HG02642 (cell line): Measurements from ENCODE around the gene KNCN.

Experiments used
- ATAC-seq: cut with Tn5 transposase; IDR thresholded peaks from one replicate; pipeline ENCODE4 v1.9.1; 2021; ENCODE audit warnings: mild to moderate bottlenecking; ENCODE audit not compliant: unreplicated experiment, poor library complexity

KNCN gene

DNA sequence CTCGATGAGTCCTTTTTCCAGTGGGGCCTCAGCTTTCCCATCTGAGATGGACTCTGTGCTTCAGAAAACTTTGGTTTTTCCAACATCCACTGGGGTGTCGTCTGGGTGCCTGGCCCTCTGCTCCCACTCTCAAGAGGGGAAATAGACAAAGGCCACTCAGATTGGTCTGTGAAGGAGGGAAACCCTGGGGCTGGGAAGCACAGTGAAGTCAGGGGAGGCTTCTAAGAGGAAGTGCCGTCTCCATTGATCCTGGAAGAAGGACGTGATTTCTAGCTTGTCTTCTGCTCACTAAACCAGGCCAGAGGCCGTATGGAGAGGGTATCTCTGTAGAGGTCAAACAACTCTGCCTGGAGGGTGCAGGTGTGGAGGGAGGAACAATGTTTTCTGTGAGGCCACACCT is 5.2 kb downstream of the KNCN start:
- no peak for ATAC-seq

- ATAC-seq, result no peak
Measured at GRCh38 chr1:46545784-46546183, 5.7 kb downstream of the KNCN start.

DNA sequence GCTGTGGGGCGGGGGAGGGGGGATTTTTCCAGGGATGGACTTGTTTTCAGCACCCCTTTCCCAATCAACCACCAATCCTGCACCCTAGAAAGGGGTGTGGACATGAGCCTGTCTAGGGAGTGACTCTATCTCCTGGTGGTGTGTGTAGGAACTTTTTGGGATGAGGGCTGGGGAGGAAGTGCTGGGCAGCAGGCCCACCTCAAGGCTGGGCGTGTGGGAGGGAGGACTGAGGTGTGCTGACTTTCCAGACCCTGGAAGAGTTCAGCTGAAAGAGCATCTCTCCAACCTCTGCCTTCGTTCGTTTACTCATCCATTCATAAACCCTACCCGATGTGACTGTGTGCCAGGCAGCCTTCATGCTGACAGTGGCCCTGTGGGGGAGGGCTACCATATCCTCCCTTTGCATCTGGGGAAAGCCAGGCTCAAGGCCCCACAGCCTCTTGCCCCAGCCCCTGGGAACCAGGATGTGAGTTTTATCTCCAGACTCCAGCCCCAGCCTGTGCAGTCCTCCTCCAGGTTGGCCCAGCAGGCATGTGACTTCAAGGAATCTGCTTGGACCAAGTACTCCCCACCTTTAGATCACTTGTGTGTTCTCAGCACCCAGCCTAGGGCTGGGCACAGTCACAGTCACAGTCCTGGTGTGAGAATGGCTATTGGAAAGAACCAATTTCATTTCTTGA is 6.7 kb downstream of the KNCN start:
- no peak for ATAC-seq

- no peak for ATAC-seq
Measured at GRCh38 chr1:46543761-46544560, 7.5 kb downstream of the KNCN start.

DNA sequence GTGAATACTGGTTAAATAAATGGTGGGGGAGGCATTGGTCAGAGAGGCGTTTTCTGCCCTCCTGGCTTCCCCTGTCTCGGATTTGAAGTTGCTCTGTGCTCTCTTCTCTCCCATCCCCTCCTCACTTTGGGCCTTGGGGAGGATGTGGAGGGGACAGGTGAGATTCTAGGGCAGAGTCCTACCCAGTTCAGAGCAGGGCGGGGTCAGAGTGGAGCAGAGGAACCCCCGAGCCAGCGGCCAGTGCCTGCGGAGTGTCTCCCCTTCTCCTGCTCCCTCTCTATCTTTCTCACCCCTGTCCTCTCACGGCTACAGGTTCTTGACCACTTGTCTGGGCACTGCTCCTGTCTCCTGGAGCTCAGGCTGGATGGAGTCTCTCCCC is 8.1 kb downstream of the KNCN start:
- ATAC-seq, result no peak

DNA sequence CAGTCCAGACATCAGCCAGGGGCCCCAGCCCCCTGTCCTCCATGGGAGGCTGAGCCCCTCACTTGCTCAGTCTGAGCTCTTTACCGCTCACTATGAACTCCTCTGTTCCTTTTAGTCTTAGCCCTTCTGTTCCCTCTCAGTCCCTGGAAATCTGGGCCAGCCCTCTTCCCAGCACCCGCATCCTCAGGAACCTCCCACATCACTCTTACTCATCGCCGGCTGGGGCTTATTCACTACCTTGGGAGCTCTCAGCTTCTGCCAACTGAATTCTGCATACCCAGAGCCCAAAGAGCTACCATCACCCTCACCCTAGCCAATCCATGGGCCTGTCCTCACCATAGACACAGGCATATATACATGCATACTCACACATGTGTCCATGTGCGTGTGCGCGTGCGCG is 11.5 kb downstream of the KNCN start:
- ATAC-seq, result no peak

DNA sequence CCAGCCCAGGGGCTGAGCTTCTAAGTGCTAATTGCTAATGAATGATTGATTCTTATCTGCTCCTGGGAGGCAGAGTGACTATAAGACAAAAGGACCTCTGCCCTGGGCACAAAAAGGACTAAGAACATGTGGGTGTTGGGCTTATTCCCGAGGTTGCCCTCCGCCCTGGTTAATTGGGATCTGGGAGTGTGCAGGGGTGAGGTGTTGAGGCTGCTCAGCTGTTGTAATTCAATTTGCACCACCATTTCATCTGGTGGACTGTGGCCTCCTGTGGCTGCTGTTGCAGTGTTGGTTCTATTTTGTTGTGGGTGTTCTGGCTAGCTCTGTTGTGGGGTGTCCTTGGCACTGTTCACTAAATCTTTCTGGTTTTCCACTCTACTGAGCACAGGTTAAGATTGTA is 13.3 kb downstream of the KNCN start:
- no peak for ATAC-seq

- no peak for ATAC-seq
Measured at GRCh38 chr1:46537651-46538050, 13.8 kb downstream of the KNCN start.

DNA sequence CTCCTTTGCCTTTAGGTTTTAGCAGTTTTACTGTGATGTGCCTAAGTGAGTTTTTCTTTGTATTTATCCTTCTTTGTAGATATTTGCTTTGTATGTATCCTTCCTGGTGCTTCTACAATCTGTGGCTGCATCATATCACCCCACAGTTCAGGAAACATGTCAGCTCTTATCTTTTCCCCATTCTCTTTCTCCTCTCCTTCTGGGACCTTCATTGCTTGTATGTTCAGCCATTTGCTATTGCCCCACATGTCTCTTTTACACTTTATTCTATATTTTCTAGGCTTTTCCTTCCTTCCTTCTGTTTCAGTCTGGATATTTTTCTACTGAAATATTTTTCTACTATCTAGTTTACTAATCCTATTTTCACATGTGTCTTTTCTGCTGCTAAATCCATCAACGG is 14.9 kb downstream of the KNCN start:
- ATAC-seq, result no peak

- ATAC-seq, result no peak
Measured at GRCh38 chr1:46535063-46535462, 16.4 kb downstream of the KNCN start.

DNA sequence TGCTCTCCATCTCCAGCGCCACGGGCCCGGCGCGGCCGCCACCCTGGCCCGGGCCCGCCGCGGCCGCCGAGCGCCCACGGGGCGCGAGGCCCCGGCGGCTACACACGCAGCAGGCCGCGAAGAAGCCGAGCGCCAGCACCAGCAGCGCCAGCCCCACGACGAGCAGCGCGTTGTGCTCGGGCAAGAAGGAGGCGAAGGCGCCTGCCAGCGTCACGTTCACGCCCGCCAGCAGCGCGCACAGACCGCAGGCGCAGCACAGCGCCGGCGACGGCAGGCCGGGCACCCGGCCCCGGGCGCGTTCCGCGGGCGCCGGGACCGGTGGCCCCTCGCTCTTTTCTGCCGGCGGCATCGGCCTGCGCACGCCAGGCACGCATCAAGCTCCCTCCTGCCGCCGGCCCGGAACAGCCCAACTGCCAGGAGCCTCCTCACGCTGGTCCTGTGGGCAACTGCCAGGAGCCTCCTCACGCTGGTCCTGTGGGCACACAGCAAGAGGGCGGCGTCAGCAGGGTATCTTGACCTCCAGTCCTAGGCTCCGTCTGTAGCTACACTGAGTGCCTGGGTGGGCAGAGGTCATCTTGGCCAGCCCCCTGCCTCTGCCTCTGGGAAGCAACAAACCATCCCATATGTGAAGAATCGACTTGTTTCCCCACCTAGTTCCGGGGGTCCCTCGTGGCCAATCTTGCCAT is 18.1 kb downstream of the KNCN start:
- ATAC-seq, result peak; percentile 29

DNA sequence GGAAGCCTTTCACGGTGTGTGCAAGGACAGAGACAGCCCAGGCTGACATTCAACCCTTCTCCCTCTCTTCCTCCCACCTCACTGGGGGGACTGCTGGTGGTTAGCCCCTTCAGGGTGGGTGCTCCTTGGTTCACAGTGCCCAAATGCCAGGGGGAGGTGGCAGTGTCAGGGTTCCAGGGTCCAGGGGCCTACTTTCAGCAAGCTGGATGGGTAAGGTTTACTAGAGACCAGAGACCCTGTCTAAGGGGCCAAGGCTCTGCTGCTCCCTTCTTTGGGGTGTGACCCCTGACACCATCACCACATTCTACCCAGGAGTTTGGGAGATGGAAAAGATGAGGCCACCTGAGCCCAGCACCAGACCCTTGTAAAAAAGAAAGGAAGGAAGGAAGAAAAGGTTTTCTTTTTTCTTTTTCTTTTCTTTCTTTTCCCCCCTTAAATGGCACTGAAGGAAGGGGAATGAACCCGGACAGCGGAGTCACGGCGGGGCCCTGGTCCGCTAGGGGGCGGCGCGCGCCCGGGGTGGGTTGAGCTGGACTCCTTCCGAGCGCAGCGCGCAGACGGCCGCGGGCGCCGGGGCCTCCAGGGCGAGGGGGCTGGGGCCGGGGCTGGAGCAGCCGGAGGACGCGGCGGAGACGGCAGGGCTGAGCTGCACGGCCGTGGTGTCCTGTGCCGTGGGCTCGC is 18.8 kb downstream of the KNCN start:
- peak; percentile 40 for ATAC-seq

- ATAC-seq, result no peak
Measured at GRCh38 chr1:46532095-46532494, 19.4 kb downstream of the KNCN start.

DNA sequence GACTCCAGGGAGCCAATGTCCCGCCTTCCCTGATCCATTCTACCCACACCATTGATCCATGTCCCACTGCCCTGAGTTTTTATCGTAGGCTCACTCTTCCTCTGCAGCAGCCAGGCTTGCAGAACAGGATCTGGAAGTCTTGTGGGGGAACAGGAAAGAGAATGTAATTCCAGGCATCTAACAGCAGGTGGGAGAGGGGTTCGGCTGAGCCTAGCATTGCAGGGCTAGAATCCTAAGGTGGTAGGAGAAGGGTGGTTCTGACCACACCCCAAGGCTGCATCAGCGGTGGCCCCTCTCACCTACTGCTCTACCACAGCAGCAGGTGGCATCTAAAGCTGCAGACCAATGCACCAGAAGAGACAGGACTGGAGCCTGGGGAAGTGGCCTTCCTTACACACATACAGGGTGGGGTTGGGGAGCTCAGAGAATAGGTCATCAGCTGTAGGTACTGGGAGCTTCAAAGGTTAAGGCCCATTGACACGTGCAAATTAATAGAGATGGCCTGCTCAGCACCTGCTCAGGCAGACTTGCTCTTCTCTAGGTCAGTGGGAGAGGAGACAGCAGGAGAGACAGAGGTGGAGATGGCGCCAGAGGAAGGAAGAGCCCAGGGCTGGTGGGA is 20.5 kb downstream of the KNCN start:
- no peak for ATAC-seq

DNA sequence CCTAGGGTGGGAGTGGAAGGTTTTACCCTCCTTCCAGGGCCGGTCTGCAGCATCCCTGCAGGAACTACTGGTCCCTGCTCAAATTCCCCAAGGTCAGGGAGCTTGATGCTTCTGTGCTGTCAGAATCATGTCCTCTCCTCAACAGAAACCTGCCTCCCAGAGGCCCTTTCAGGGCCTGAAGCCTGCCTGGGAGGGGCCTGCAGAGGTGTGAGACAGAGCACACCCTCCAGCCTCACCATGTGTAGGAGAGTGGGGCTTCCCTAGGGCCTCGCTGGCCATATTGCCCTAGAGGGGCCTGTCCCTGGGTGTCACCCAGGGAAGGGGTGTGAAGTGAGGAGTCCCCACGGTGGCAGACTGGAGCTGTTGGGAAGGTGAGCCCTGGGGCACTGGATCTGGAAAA is 21.1 kb downstream of the KNCN start:
- ATAC-seq, result no peak

- ATAC-seq, result no peak
Measured at GRCh38 chr1:46529031-46529630, 22.3 kb downstream of the KNCN start.

- no peak for ATAC-seq
Measured at GRCh38 chr1:46528297-46528955, 23.0 kb downstream of the KNCN start.

DNA sequence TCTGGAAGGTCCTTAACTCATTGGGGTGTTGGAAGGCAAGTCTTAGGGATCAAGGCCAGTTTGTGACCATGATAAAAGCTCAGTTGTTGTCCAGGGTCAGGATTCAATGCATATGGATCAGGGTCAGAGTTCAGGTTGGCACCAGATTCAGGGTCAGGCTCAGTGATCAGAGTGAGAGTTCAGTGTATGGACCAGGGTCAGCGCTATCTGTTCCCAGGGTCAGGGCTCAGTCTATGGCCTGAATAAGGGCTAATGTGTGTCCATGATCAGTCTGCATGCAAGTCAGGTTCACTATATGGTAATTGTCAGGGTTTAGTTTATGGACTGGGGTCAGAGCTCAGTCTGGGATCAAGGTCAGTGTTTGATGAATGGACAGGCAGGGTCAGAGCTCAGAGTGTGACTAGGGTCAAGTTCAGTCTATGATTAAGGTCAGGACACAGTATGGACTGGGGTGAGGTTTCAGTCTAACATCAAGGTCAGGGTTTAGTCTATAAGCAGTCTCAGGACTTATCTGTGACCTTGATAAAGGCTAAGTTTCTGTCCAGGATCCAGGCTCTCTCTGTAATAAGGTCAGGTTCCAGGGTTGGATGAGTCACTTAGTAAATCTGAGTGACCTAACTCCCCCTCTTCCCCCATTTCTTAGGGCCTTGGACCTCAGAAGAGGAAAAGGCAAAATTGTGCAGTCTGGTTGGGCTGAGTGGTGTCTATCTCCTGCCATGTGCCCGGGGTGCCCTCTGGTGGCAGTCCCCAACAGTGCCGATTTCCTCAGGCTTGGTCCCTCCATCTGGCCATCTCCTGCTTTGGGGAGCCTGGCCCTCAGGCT is 23.8 kb downstream of the KNCN start:
- peak; percentile 58 for ATAC-seq
